Head of caudate nucleus (tissue), 42 donors: ENCODE measurements around the gene DDX39B.
"Not testable (repeated sequence)": the region's sequence is repeated elsewhere in the genome, so short reads cannot be mapped to it uniquely, and the experiment has no call there.

Experiments
- DNase-seq, 42 donors: peaks; one replicate each; pipeline versions ENCODE4 v3.0.0 to v3.0.0-alpha.2; 2020 to 2021; ENCODE audit warnings: mixed read lengths in 7 of 42
- intact Hi-C: fragments of 100-400 bp; cut with DNase I; formaldehyde crosslinking; loops from one replicate; pipeline ENCODE4 v1.15.0; 2022

DDX39B gene

GRCh38 chr6:31541658-31542521, at the start of gene DDX39B:
DDX39B (minus strand) TSS chr6:31542003; CDS start chr6:31540532, 1,471 bp downstream.
- peak; percentile 93 to 99 (median 97) for DNase-seq
- intact Hi-C loops, result loop anchor here (5.0 kb wide), 2 partner anchors 50 to 80 kb away; partner anchors contain the start of gene PRRC2A

- intact Hi-C loops, result not testable (repeated sequence)
Measured at GRCh38 chr6:31590691-31591090, 48.9 kb upstream of the DDX39B start.

GRCh38 chr6:31588871-31589650, 47.3 kb upstream of the DDX39B start:
- intact Hi-C loops, result no loop called here
- DNase-seq, result no peak

More at GRCh38 chr6:31590691-31591090, 48.9 kb upstream of the DDX39B start:
- not testable (repeated sequence) for DNase-seq

- no peak for DNase-seq
- intact Hi-C loops, result no loop called here
Measured at GRCh38 chr6:31587791-31588777, 46.3 kb upstream of the DDX39B start.

- peak in 13 of 42 donors; percentile 13 to 51 (median 27) for DNase-seq
- intact Hi-C loops, result no loop called here
Measured at GRCh38 chr6:31586599-31587281, 44.9 kb upstream of the DDX39B start.

GRCh38 chr6:31586008-31586407, 44.2 kb upstream of the DDX39B start, which contains the start of gene LST1:
LST1 (plus strand) TSS chr6:31586277; CDS start chr6:31587300, 1,023 bp downstream.
- intact Hi-C loops, result no loop called here
- DNase-seq, result peak in 6 of 42 donors; percentile 17 to 30 (median 22)

- no peak for DNase-seq
- intact Hi-C loops, result no loop called here
Measured at GRCh38 chr6:31585491-31585890, 43.7 kb upstream of the DDX39B start.

- intact Hi-C loops, result no loop called here
- DNase-seq, result no peak
Measured at GRCh38 chr6:31582230-31582643, 40.4 kb upstream of the DDX39B start, which contains the start of gene LTB. LTB (minus strand) TSS chr6:31582424; CDS start chr6:31582417, 7 bp downstream.

GRCh38 chr6:31581434-31582229, 39.8 kb upstream of the DDX39B start:
- peak in 25 of 42 donors; percentile 12 to 62 (median 28) for DNase-seq

GRCh38 chr6:31580807-31581433, 39.1 kb upstream of the DDX39B start:
- peak; percentile 67 to 95 (median 89) for DNase-seq
- intact Hi-C loops, result no loop called here

More at GRCh38 chr6:31581434-31582229, 39.8 kb upstream of the DDX39B start:
- intact Hi-C loops, result no loop called here

GRCh38 chr6:31580438-31580740, 38.6 kb upstream of the DDX39B start:
- DNase-seq, result no peak
- intact Hi-C loops, result no loop called here

GRCh38 chr6:31579546-31580437, 38.0 kb upstream of the DDX39B start:
- intact Hi-C loops, result no loop called here
- no peak for DNase-seq

- intact Hi-C loops, result no loop called here
- DNase-seq, result no peak
Measured at GRCh38 chr6:31579119-31579505, 37.3 kb upstream of the DDX39B start.

GRCh38 chr6:31578184-31579118, 36.6 kb upstream of the DDX39B start:
- intact Hi-C loops, result no loop called here
- DNase-seq, result no peak

- intact Hi-C loops, result no loop called here
Measured at GRCh38 chr6:31577579-31577966, 35.8 kb upstream of the DDX39B start.

More at GRCh38 chr6:31577579-31577966, 35.8 kb upstream of the DDX39B start:
- DNase-seq, result no peak
